Common myeloid progenitor, CD34-positive (primary cell): Measurements from ENCODE around the gene DNTTIP2.
"Not testable (repeated sequence)": the region's sequence is repeated elsewhere in the genome, so short reads cannot be mapped to it uniquely, and the experiment has no call there.

Experiments
- CTCF ChIA-PET: fragments of 350-600 bp; sonication (Branson Sonifier 250); formaldehyde crosslinking; loops from one replicate; lab custom pipeline; 2021; ENCODE audit warnings: antibody characterized with exemption; lab: Charles Lee
- POLR2A ChIA-PET: fragments of 350-600 bp; sonication (Branson Sonifier 250); formaldehyde crosslinking; loops from one replicate; lab custom pipeline; 2021; ENCODE audit warnings: antibody characterized with exemption; lab: Charles Lee
- DNase-seq, 3 donors: peaks; one replicate each; pipeline versions ENCODE4 v3.0.0 to v3.0.0-alpha.2; 2013
- H3K27ac ChIP-seq, 2 experiments: 1 replicate in 1 of 2; 2 replicates in 1 of 2; pipeline ENCODE4 v1.7.0; 2013; ENCODE audit warnings: inconsistent platforms in 2 of 2, low read length in 2 of 2, mild to moderate bottlenecking in 2 of 2, low read depth in 1 of 2, moderate library complexity in 1 of 2; ENCODE audit not compliant: severe bottlenecking in 2 of 2, insufficient read depth in 1 of 2, poor library complexity in 1 of 2
- H3K27me3 ChIP-seq, 5 experiments: replicated peaks in 2 of 5; 1 replicate in 3 of 5; 2 replicates in 2 of 5; pipeline versions ENCODE4 v1.6.1 to v1.7.0; 2013; ENCODE audit warnings: low read length in 4 of 5, mild to moderate bottlenecking in 2 of 5, moderate library complexity in 2 of 5, inconsistent platforms in 1 of 5; ENCODE audit not compliant: insufficient read depth in 5 of 5, control insufficient read depth in 4 of 5
- H3K36me3 ChIP-seq, 4 experiments: 1 replicate in 2 of 4; 2 replicates in 2 of 4; pipeline versions ENCODE4 v1.6.1 to v1.7.0; 2013; ENCODE audit warnings: low read length in 3 of 4, control low read depth in 1 of 4, mild to moderate bottlenecking in 1 of 4; ENCODE audit not compliant: control insufficient read depth in 4 of 4, insufficient read depth in 4 of 4
- H3K4me1 ChIP-seq, 4 experiments: 1 replicate in 3 of 4; 2 replicates in 1 of 4; pipeline versions ENCODE4 v1.6.1 to v1.7.1; 2013; ENCODE audit warnings: low read length in 3 of 4, mild to moderate bottlenecking in 3 of 4, control low read depth in 1 of 4, inconsistent platforms in 1 of 4, moderate library complexity in 1 of 4; ENCODE audit not compliant: control insufficient read depth in 4 of 4, insufficient read depth in 4 of 4; ENCODE audit errors: control extremely low read depth in 1 of 4
- H3K4me3 ChIP-seq, 7 experiments: 1 replicate in 4 of 7; 2 replicates in 3 of 7; pipeline versions ENCODE4 v1.5.1 to v1.7.0; 2013; ENCODE audit warnings: mild to moderate bottlenecking in 7 of 7, low read length in 6 of 7, moderate library complexity in 6 of 7, inconsistent platforms in 2 of 7, low read depth in 2 of 7, control low read depth in 1 of 7; ENCODE audit not compliant: insufficient read depth in 4 of 7, control insufficient read depth in 1 of 7; ENCODE audit errors: extremely low read depth in 1 of 7
- H3K9me3 ChIP-seq, 5 experiments: 1 replicate in 4 of 5; 2 replicates in 1 of 5; pipeline versions ENCODE4 v1.6.1 to v1.7.1; 2013; ENCODE audit warnings: low read length in 4 of 5, mild to moderate bottlenecking in 2 of 5, inconsistent platforms in 1 of 5, low read depth in 1 of 5, moderate library complexity in 1 of 5; ENCODE audit not compliant: control insufficient read depth in 4 of 5, insufficient read depth in 2 of 5; ENCODE audit errors: control extremely low read depth in 1 of 5
- WGBS: methylation state at CpG from one replicate; pipeline ENCODE4 v1.1.5; 2013; ENCODE audit not compliant: insufficient coverage; 5-methylcytosine and 5-hydroxymethylcytosine counted together

DNTTIP2 gene

GRCh38 chr1:93868492-93868891, 10.5 kb downstream of the DNTTIP2 start:
- H3K4me1 ChIP-seq, H3K27me3 ChIP-seq, H3K9me3 ChIP-seq, DNase-seq, POLR2A ChIA-PET, H3K27ac ChIP-seq, H3K4me3 ChIP-seq: not testable (repeated sequence)
- H3K36me3 ChIP-seq, result peaks cover 24 to 51% (median 34%) of the 10 kb centered on the region in 4 experiments
- 100% methylated on average over 1 of the region's 1 CpG for WGBS
- CTCF ChIA-PET, result interaction anchor here (0.7 to 1.2 kb wide), 2 partner anchors 22 to 434 kb away, joined by 3 read pairs; no protein-coding TSS in a partner anchor

- DNase-seq, result no peak
- no peaks in the 10 kb centered on the region for H3K4me1 ChIP-seq
- no peak overlapping the region for H3K4me3 ChIP-seq
- WGBS, result 100% methylated on average over 2 of the region's 5 CpGs
- H3K9me3 ChIP-seq, result no peaks in the 10 kb centered on the region
- peaks cover 8 to 19% (median 12%) of the 10 kb centered on the region in 4 experiments for H3K36me3 ChIP-seq
- POLR2A ChIA-PET, result no interaction called here
- H3K27ac ChIP-seq, result no peak overlapping the region
- H3K27me3 ChIP-seq, result no peaks in the 10 kb centered on the region
- CTCF ChIA-PET, result interaction anchor here (0.9 to 1.2 kb wide), 2 partner anchors 15 to 17 kb away, joined by 3 to 4 read pairs; no protein-coding TSS in a partner anchor
Observed at GRCh38 chr1:93865253-93865652, 13.8 kb downstream of the DNTTIP2 start.

- H3K36me3 ChIP-seq, result peaks cover 4 to 8% (median 6%) of the 10 kb centered on the region in 4 experiments
- no peak overlapping the region for H3K27ac ChIP-seq
- ChIA-PET CTCF (interaction anchor here (1.2 kb wide), 1 partner anchor 247 kb away, joined by 3 read pairs; no protein-coding TSS in a partner anchor), POLR2A (no interaction called here)
- H3K4me3 ChIP-seq, result no peak overlapping the region
- WGBS, result 93% methylated on average over 3 of the region's 3 CpGs
- H3K9me3 ChIP-seq, result no peaks in the 10 kb centered on the region
- no peaks in the 10 kb centered on the region for H3K4me1 ChIP-seq
- H3K27me3 ChIP-seq, result no peaks in the 10 kb centered on the region
- no peak for DNase-seq
Observed at GRCh38 chr1:93864175-93864574, 14.8 kb downstream of the DNTTIP2 start.

- CTCF ChIA-PET, DNase-seq, H3K9me3 ChIP-seq, H3K36me3 ChIP-seq, H3K4me3 ChIP-seq, POLR2A ChIA-PET, H3K4me1 ChIP-seq, H3K27me3 ChIP-seq, H3K27ac ChIP-seq: not testable (repeated sequence)
- no CpG with 5 or more reads among the region's 3 CpGs for WGBS
Observed at GRCh38 chr1:93857653-93858052, 21.4 kb downstream of the DNTTIP2 start.

- DNase-seq, POLR2A ChIA-PET, H3K27ac ChIP-seq, H3K4me3 ChIP-seq, H3K4me1 ChIP-seq, H3K27me3 ChIP-seq, H3K36me3 ChIP-seq, H3K9me3 ChIP-seq: not testable (repeated sequence)
- CTCF ChIA-PET, result interaction anchor here (0.8 to 1.0 kb wide), 2 partner anchors 12 to 15 kb away, joined by 3 read pairs; no protein-coding TSS in a partner anchor
- 95% methylated on average over 4 of the region's 9 CpGs for WGBS
Observed at GRCh38 chr1:93855983-93856382, 23.0 kb downstream of the DNTTIP2 start.

- WGBS, result 100% methylated on average over 1 of the region's 3 CpGs
- H3K4me3 ChIP-seq, result no peak overlapping the region
- no peaks in the 10 kb centered on the region for H3K36me3 ChIP-seq
- no peak overlapping the region for H3K27ac ChIP-seq
- H3K27me3 ChIP-seq, result no peaks in the 10 kb centered on the region
- POLR2A ChIA-PET, result no interaction called here
- CTCF ChIA-PET, result no interaction called here
- no peak for DNase-seq
- H3K9me3 ChIP-seq, result peaks cover 0 to 2% (median 0%) of the 10 kb centered on the region in 5 experiments
- no peaks in the 10 kb centered on the region for H3K4me1 ChIP-seq
Observed at GRCh38 chr1:93853940-93854339, 25.1 kb downstream of the DNTTIP2 start.

- H3K9me3 ChIP-seq, result peaks cover 0 to 2% (median 0%) of the 10 kb centered on the region in 5 experiments
- peaks cover 0 to 9% (median 4%) of the 10 kb centered on the region in 4 experiments for H3K4me1 ChIP-seq
- H3K27me3 ChIP-seq, result no peaks in the 10 kb centered on the region
- H3K27ac ChIP-seq, result no peak overlapping the region
- POLR2A ChIA-PET, result no interaction called here
- no peaks in the 10 kb centered on the region for H3K36me3 ChIP-seq
- CTCF ChIA-PET, result interaction anchor here (1.1 to 2.3 kb wide), 5 partner anchors 11 to 408 kb away, joined by 3 to 8 read pairs (median 5); no protein-coding TSS in a partner anchor
- DNase-seq, result no peak
- WGBS, result no CpG with 5 or more reads among the region's 1 CpG
- no peak overlapping the region for H3K4me3 ChIP-seq
Observed at GRCh38 chr1:93851878-93852277, 27.1 kb downstream of the DNTTIP2 start.
